COLO668 (cell line): Measurements from ENCODE around the gene GOLGA7B.

ENCODE experiments used
- DNase-seq: peaks from one replicate; lab custom pipeline; 2025; ENCODE audit not compliant: unreplicated experiment; lab: John Stamatoyannopoulos, UW

The GOLGA7B gene

GRCh38 chr10:97915346-97916131, 65.9 kb downstream of the GOLGA7B start:
- DNase-seq = no peak

GRCh38 chr10:97916586-97916985, 66.9 kb downstream of the GOLGA7B start:
- DNase-seq = no peak

GRCh38 chr10:97919012-97919411, 69.4 kb downstream of the GOLGA7B start:
- DNase-seq = no peak

- DNase-seq = no peak
These were observed 71.2 kb downstream of the GOLGA7B start for GRCh38 chr10:97920865-97921264.
